ENCODE data around the gene TDRD7. TPM values are rescaled to one million over a fixed set of nuclear protein-coding genes. Genes with fewer than 3 reads are reported as not detected.

TDRD7 gene
- polyA plus RNA-seq, 1 donor, result 23.0 TPM

GRCh38 chr9:97536480-97536879, 124.6 kb downstream of the TDRD7 start:
- Histone ChIP-seq H3K4me1 (ENCODE audit: control insufficient read depth, insufficient read depth, low read length) (no peaks in the 10 kb centered on the region), H3K27ac (ENCODE audit: low read length) (no peak overlapping the region), H3K27me3 (ENCODE audit: control insufficient read depth, insufficient read depth, low read length) (no peaks in the 10 kb centered on the region), H3K36me3 (ENCODE audit: control insufficient read depth, insufficient read depth, low read length) (no peaks in the 10 kb centered on the region), H3K4me3 (ENCODE audit: low read length) (no peak overlapping the region), H3K9me3 (ENCODE audit: control insufficient read depth, low read depth, low read length) (no peaks in the 10 kb centered on the region)
- DNase-seq, result no peak
- WGBS (ENCODE audit: insufficient coverage, low lambda C conversion rate), result no CpG with 5 or more reads among the region's 9 CpGs

GRCh38 chr9:97543561-97543960, 131.7 kb downstream of the TDRD7 start:
- no CpG with 5 or more reads among the region's 1 CpG for WGBS (ENCODE audit: insufficient coverage, low lambda C conversion rate)
- Histone ChIP-seq H3K27me3 (ENCODE audit: control insufficient read depth, insufficient read depth, low read length) (no peaks in the 10 kb centered on the region), H3K9me3 (ENCODE audit: control insufficient read depth, low read depth, low read length) (no peaks in the 10 kb centered on the region), H3K36me3 (ENCODE audit: control insufficient read depth, insufficient read depth, low read length) (no peaks in the 10 kb centered on the region), H3K4me1 (ENCODE audit: control insufficient read depth, insufficient read depth, low read length) (no peaks in the 10 kb centered on the region), H3K27ac (ENCODE audit: low read length) (no peak overlapping the region), H3K4me3 (ENCODE audit: low read length) (no peak overlapping the region)
- DNase-seq, result no peak

GRCh38 chr9:97545486-97545885, 133.6 kb downstream of the TDRD7 start:
- H3K4me3 ChIP-seq (ENCODE audit: low read length), result no peak overlapping the region
- no peaks in the 10 kb centered on the region for H3K36me3 ChIP-seq (ENCODE audit: control insufficient read depth, insufficient read depth, low read length)
- no peaks in the 10 kb centered on the region for H3K4me1 ChIP-seq (ENCODE audit: control insufficient read depth, insufficient read depth, low read length)
- no peaks in the 10 kb centered on the region for H3K9me3 ChIP-seq (ENCODE audit: control insufficient read depth, low read depth, low read length)
- no peak overlapping the region for H3K27ac ChIP-seq (ENCODE audit: low read length)
- WGBS (ENCODE audit: insufficient coverage, low lambda C conversion rate), result 60% methylated on average over 1 of the region's 8 CpGs
- DNase-seq, result no peak
- H3K27me3 ChIP-seq (ENCODE audit: control insufficient read depth, insufficient read depth, low read length), result no peaks in the 10 kb centered on the region

Other genes with a start within 250 kb of the TDRD7 start
- gene CCDC180, start 104.4 kb upstream of the TDRD7 start, polyA plus RNA-seq, result 7.5 TPM
- 8.9 TPM for gene TMOD1, start 89.6 kb downstream of the TDRD7 start, polyA plus RNA-seq
- gene TSTD2, start 221.3 kb downstream of the TDRD7 start, polyA plus RNA-seq, result 21.2 TPM
- gene NCBP1, start 221.7 kb downstream of the TDRD7 start, polyA plus RNA-seq, result 30.7 TPM

Measured in large intestine (tissue), 3 donors.